Right renal cortex interstitium (tissue), 3 donors: ENCODE measurements around the gene HPGDS. TPM values are rescaled to one million over a fixed set of nuclear protein-coding genes. Genes with fewer than 3 reads are reported as not detected.
"Not testable (repeated sequence)": the region's sequence is repeated elsewhere in the genome, so short reads cannot be mapped to it uniquely, and the experiment has no call there.

Source experiments
- DNase-seq, 3 donors: peaks; one replicate each; pipeline ENCODE4 v3.0.0-alpha.2; 2013; ENCODE audit warnings: low read depth in 3 of 3, low spot score in 2 of 3
- polyA plus RNA-seq, 3 donors: library from polyadenylated mRNA; unstranded; fragments of 120-200 nt; gene quantifications; one replicate each; pipeline ENCODE4 v1.2.1, GENCODE V29; 2013; ENCODE audit not compliant: insufficient read length in 3 of 3

Gene HPGDS
- polyA plus RNA-seq, 3 donors, result 2.1 to 4.9 (median 4.2) TPM

GRCh38 chr4:94332983-94333590, 9.5 kb downstream of the HPGDS start:
- no peak for DNase-seq

GRCh38 chr4:94329933-94330332, 12.7 kb downstream of the HPGDS start:
- no peak for DNase-seq

- DNase-seq, result no peak
These were observed 16.8 kb downstream of the HPGDS start for GRCh38 chr4:94325835-94326234.

- DNase-seq, result not testable (repeated sequence)
These were observed 22.7 kb downstream of the HPGDS start for GRCh38 chr4:94319927-94320326.

GRCh38 chr4:94307231-94307871, 35.3 kb downstream of the HPGDS start:
- DNase-seq, result no peak

GRCh38 chr4:94306713-94307112, 35.9 kb downstream of the HPGDS start:
- DNase-seq, result no peak

- DNase-seq, result no peak
These were observed 37.0 kb downstream of the HPGDS start for GRCh38 chr4:94305466-94306225.

- DNase-seq, result peak in 1 of 3 donors; percentile 29
These were observed 38.2 kb downstream of the HPGDS start for GRCh38 chr4:94304365-94304971.

- no peak for DNase-seq
These were observed 40.4 kb downstream of the HPGDS start for GRCh38 chr4:94302191-94302590.

GRCh38 chr4:94298725-94299252, 43.8 kb downstream of the HPGDS start:
- DNase-seq, result no peak

GRCh38 chr4:94295473-94295872, 47.2 kb downstream of the HPGDS start:
- not testable (repeated sequence) for DNase-seq

GRCh38 chr4:94293981-94294380, 48.7 kb downstream of the HPGDS start:
- not testable (repeated sequence) for DNase-seq

- no peak for DNase-seq
These were observed 52.4 kb downstream of the HPGDS start for GRCh38 chr4:94290245-94290644.

- DNase-seq, result no peak
These were observed 57.0 kb downstream of the HPGDS start for GRCh38 chr4:94285666-94286065.

GRCh38 chr4:94284889-94285288, 57.7 kb downstream of the HPGDS start:
- no peak for DNase-seq

- no peak for DNase-seq
These were observed 63.9 kb downstream of the HPGDS start for GRCh38 chr4:94278781-94279180.

- no peak for DNase-seq
These were observed 65.1 kb downstream of the HPGDS start for GRCh38 chr4:94277534-94277933.

- no peak for DNase-seq
These were observed 66.4 kb downstream of the HPGDS start for GRCh38 chr4:94276204-94276603.

GRCh38 chr4:94274912-94275311, 67.7 kb downstream of the HPGDS start:
- DNase-seq, result no peak

- no peak for DNase-seq
These were observed 71.4 kb downstream of the HPGDS start for GRCh38 chr4:94271248-94271647.

- no peak for DNase-seq
These were observed 75.6 kb downstream of the HPGDS start for GRCh38 chr4:94267037-94267436.
